ENCODE measurements around the gene ZSCAN22.
A peak's percentile ranks its signal among the peaks of the same experiment; 100 is the strongest.
"Not testable (repeated sequence)": the region's sequence is repeated elsewhere in the genome, so short reads cannot be mapped to it uniquely, and the experiment has no call there.

ZSCAN22 gene

GRCh38 chr19:58326914-58327726 lies at the start of gene ZSCAN22:
TSS of gene ZSCAN22 (plus strand) at chr19:58326994. CDS start at chr19:58334803, 7,809 bp downstream.
- peak; percentile 82 to 93 for DNase-seq (ENCODE audit: extremely low read depth in 1 of 2, low read depth in 1 of 2)

- DNase-seq (ENCODE audit: extremely low read depth in 1 of 2, low read depth in 1 of 2) = no peak
These were observed 49.6 kb upstream of the ZSCAN22 start for GRCh38 chr19:58277197-58277596.

GRCh38 chr19:58277748-58278540 lies 48.9 kb upstream of the ZSCAN22 start:
- no peak for DNase-seq (ENCODE audit: extremely low read depth in 1 of 2, low read depth in 1 of 2)

GRCh38 chr19:58278541-58279041 lies 48.2 kb upstream of the ZSCAN22 start, which contains the start of gene ZNF8:
TSS of gene ZNF8 (plus strand) at chr19:58278955. CDS start at chr19:58279082, 127 bp downstream.
- peak; percentile 96 to 99 for DNase-seq (ENCODE audit: extremely low read depth in 1 of 2, low read depth in 1 of 2)

- DNase-seq (ENCODE audit: extremely low read depth in 1 of 2, low read depth in 1 of 2) = peak; percentile 24 to 26
These were observed 47.5 kb upstream of the ZSCAN22 start for GRCh38 chr19:58279042-58279924.

- DNase-seq (ENCODE audit: extremely low read depth in 1 of 2, low read depth in 1 of 2) = no peak
These were observed 46.9 kb upstream of the ZSCAN22 start for GRCh38 chr19:58279925-58280316.

GRCh38 chr19:58284199-58284598 lies 42.6 kb upstream of the ZSCAN22 start:
- no peak for DNase-seq (ENCODE audit: extremely low read depth in 1 of 2, low read depth in 1 of 2)

- DNase-seq (ENCODE audit: extremely low read depth in 1 of 2, low read depth in 1 of 2) = no peak
These were observed 34.9 kb upstream of the ZSCAN22 start for GRCh38 chr19:58291943-58292342.

- no peak for DNase-seq (ENCODE audit: extremely low read depth in 1 of 2, low read depth in 1 of 2)
These were observed 31.9 kb upstream of the ZSCAN22 start for GRCh38 chr19:58294743-58295374.

- DNase-seq (ENCODE audit: extremely low read depth in 1 of 2, low read depth in 1 of 2) = no peak
These were observed 30.7 kb upstream of the ZSCAN22 start for GRCh38 chr19:58296104-58296503.

GRCh38 chr19:58300620-58301019 lies 26.2 kb upstream of the ZSCAN22 start:
- no peak for DNase-seq (ENCODE audit: extremely low read depth in 1 of 2, low read depth in 1 of 2)

GRCh38 chr19:58304255-58304654 lies 22.5 kb upstream of the ZSCAN22 start:
- no peak for DNase-seq (ENCODE audit: extremely low read depth in 1 of 2, low read depth in 1 of 2)

GRCh38 chr19:58304748-58305064 lies 22.1 kb upstream of the ZSCAN22 start:
- no peak for DNase-seq (ENCODE audit: extremely low read depth in 1 of 2, low read depth in 1 of 2)

- peak; percentile 87 to 95 for DNase-seq (ENCODE audit: extremely low read depth in 1 of 2, low read depth in 1 of 2)
These were observed 21.5 kb upstream of the ZSCAN22 start, which contains the start of gene ERVK3-1 for GRCh38 chr19:58305065-58305931. TSS of gene ERVK3-1 (plus strand) at chr19:58305377. CDS start at chr19:58312169, 6,792 bp downstream.

GRCh38 chr19:58305932-58306323 lies 20.9 kb upstream of the ZSCAN22 start:
- no peak for DNase-seq (ENCODE audit: extremely low read depth in 1 of 2, low read depth in 1 of 2)

GRCh38 chr19:58307736-58308135 lies 19.1 kb upstream of the ZSCAN22 start:
- no peak for DNase-seq (ENCODE audit: extremely low read depth in 1 of 2, low read depth in 1 of 2)

GRCh38 chr19:58310685-58311084 lies 16.1 kb upstream of the ZSCAN22 start:
- DNase-seq (ENCODE audit: extremely low read depth in 1 of 2, low read depth in 1 of 2) = not testable (repeated sequence)

GRCh38 chr19:58311345-58311865 lies 15.4 kb upstream of the ZSCAN22 start:
- DNase-seq (ENCODE audit: extremely low read depth in 1 of 2, low read depth in 1 of 2) = no peak

GRCh38 chr19:58315580-58315979 lies 11.2 kb upstream of the ZSCAN22 start:
- no peak for DNase-seq (ENCODE audit: extremely low read depth in 1 of 2, low read depth in 1 of 2)

Data from stimulated activated CD8-positive, alpha-beta memory T cell treated with anti-CD3 and anti-CD28 coated beads, Interleukin-7, amount 100 ng/mL, for 48 hours (primary cell).